ENCODE measurements around the gene SMARCC2.

GRCh38 chr12:56192582-56192981, 3.3 kb upstream of the SMARCC2 start:
- TF ChIP-seq CTCF (conservative IDR thresholded peaks at IDR 0.05; ENCODE audit: low read length): no peak
- TF ChIP-seq EZH2phosphoT487 (IDR thresholded peaks at IDR 0.05; ENCODE audit: borderline replicate concordance, low read depth, low read length): no peak
